Ascending aorta (tissue), 2 donors: ENCODE results near the gene ABLIM2. TPM values are rescaled to one million over a fixed set of nuclear protein-coding genes. Genes with fewer than 3 reads are reported as not detected.

Source experiments
- DNase-seq, 2 donors: peaks; one replicate each; pipeline ENCODE4 v3.0.0-alpha.2; 2019; ENCODE audit warnings: low spot score in 2 of 2
- H3K27ac ChIP-seq, 2 donors: fragments of 200-600 bp; sonication (generic); one replicate each; pipeline ENCODE4 v1.5.1; 2016 to 2017; ENCODE audit warnings: mild to moderate bottlenecking in 1 of 2
- H3K27me3 ChIP-seq: fragments of 200-600 bp; sonication (generic); one replicate; pipeline ENCODE4 v1.5.1; 2017
- H3K36me3 ChIP-seq, 2 donors: fragments of 200-600 bp; sonication (generic); one replicate each; pipeline ENCODE4 v1.5.1; 2016
- H3K4me1 ChIP-seq, 2 donors: fragments of 200-600 bp; sonication (generic); one replicate each; pipeline ENCODE4 v1.5.1; 2016 to 2017; ENCODE audit warnings: mild to moderate bottlenecking in 1 of 2
- H3K4me3 ChIP-seq, 2 donors: fragments of 200-600 bp; sonication (generic); one replicate each; pipeline ENCODE4 v1.5.1; 2016 to 2017; ENCODE audit warnings: mild to moderate bottlenecking in 1 of 2
- H3K9me3 ChIP-seq, 2 donors: fragments of 200-600 bp; sonication (generic); one replicate each; pipeline ENCODE4 v1.5.1; 2016
- CTCF ChIP-seq, 3 experiments: fragments of 200-600 bp in 2 of 3; fragments of 450-650 bp in 1 of 3; sonication (generic) in 2 of 3; IDR thresholded peaks; one replicate each; pipeline ENCODE4 v1.5.1; 2016 to 2019; ENCODE audit warnings: antibody characterized with exemption in 3 of 3, mild to moderate bottlenecking in 1 of 3, moderate library complexity in 1 of 3
- intact Hi-C: fragments of 100-400 bp; cut with DNase I; formaldehyde crosslinking; loops from one replicate; pipeline ENCODE4 v1.15.1; 2023
- total RNA-seq: library from RNA; depleted of rRNA; stranded (reverse); fragments of >200 nt; gene quantifications from one replicate; pipeline ENCODE4 v1.1.0, GENCODE V29; 2016

ABLIM2 gene
- total RNA-seq, 1 donor from 2014 or later: 30.8 TPM

DNA sequence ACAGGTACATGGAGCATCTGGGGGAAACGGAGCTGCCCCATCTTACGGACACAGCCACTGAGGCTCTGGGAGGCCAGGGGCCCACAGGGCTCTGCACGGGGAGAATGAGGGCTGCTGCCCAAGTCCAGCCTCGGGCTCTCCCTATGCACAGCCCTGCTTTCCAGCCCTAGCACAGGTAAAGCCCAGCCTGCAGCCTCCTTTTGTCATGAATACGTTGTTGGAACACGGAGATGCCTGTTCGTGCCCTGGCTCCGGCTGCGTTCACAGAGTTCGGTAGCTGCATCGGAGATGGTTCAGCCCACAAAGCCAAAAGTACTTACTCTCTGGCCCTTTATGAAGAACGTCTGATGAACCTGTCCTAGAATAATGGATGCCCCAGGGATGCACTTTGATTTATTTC, 150.2 kb downstream of the ABLIM2 start:
- H3K4me1 ChIP-seq: no peaks in the 10 kb centered on the region
- H3K27me3 ChIP-seq: no peaks in the 10 kb centered on the region
- no peak for DNase-seq
- TF ChIP-seq CTCF (IDR thresholded peaks at IDR 0.05): no peak
- H3K9me3 ChIP-seq: no peaks in the 10 kb centered on the region
- no peak overlapping the region for H3K4me3 ChIP-seq
- intact Hi-C loops: no loop called here
- no peak overlapping the region for H3K27ac ChIP-seq
- peaks cover 4 to 30% of the 10 kb centered on the region in 2 donors for H3K36me3 ChIP-seq

DNA sequence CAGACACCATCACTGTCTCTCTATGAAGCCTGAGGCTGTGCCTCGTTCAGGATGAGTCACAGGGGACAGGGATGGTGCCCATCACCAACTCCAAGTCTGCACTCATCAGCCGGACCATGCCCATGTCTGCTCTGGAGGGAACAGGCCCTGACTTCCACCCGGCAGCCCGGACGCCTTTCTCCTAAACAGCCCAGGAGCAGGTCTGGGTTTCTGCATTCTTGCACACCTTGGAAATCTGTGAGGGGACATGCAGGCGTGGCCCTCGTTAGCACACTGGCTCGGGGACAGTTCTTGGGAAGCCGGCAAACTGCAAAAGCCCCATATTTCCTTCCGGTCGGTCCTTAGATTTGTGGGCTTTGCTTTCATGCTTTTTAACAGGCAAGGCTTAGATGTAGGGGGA, 151.0 kb downstream of the ABLIM2 start:
- no peak for DNase-seq
- Histone ChIP-seq H3K9me3 (no peaks in the 10 kb centered on the region), H3K4me1 (no peaks in the 10 kb centered on the region), H3K27me3 (no peaks in the 10 kb centered on the region), H3K36me3 (peaks cover 4 to 30% of the 10 kb centered on the region in 2 donors), H3K4me3 (no peak overlapping the region), H3K27ac (no peak overlapping the region)
- intact Hi-C loops: no loop called here
- TF ChIP-seq CTCF (IDR thresholded peaks at IDR 0.05): no peak

GRCh38 chr4:8006471-8006870, 152.1 kb downstream of the ABLIM2 start:
- Histone ChIP-seq H3K4me1 (no peaks in the 10 kb centered on the region), H3K27ac (no peak overlapping the region), H3K4me3 (no peak overlapping the region), H3K27me3 (no peaks in the 10 kb centered on the region), H3K9me3 (no peaks in the 10 kb centered on the region), H3K36me3 (peaks cover 4 to 30% of the 10 kb centered on the region in 2 donors)
- no peak for DNase-seq
- TF ChIP-seq CTCF (IDR thresholded peaks at IDR 0.05): no peak
- intact Hi-C loops: no loop called here

DNA sequence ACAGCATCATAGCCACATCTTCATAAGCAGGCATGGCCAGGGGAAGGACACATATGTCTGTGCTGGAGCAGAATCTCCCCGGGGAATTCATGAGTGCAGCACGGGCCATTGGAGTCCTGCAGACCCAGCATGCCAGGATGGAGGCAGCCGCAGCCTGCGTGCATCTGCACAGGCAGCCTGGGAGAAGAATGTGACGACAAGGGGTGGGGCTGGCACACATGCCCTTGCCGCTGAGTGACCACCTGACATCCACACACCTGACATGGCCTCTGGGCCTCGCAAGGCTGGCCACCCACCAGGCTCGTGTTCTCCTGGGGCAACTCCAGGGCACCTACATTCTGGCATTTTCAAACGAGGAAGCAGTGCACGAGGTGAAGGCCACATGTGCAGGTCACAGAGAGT, 152.8 kb downstream of the ABLIM2 start:
- no peak overlapping the region for H3K4me3 ChIP-seq
- intact Hi-C loops: no loop called here
- TF ChIP-seq CTCF (IDR thresholded peaks at IDR 0.05): no peak
- H3K4me1 ChIP-seq: no peaks in the 10 kb centered on the region
- H3K36me3 ChIP-seq: peaks cover 4 to 30% of the 10 kb centered on the region in 2 donors
- H3K27ac ChIP-seq: no peak overlapping the region
- H3K27me3 ChIP-seq: no peaks in the 10 kb centered on the region
- H3K9me3 ChIP-seq: no peaks in the 10 kb centered on the region
- DNase-seq: no peak

DNA sequence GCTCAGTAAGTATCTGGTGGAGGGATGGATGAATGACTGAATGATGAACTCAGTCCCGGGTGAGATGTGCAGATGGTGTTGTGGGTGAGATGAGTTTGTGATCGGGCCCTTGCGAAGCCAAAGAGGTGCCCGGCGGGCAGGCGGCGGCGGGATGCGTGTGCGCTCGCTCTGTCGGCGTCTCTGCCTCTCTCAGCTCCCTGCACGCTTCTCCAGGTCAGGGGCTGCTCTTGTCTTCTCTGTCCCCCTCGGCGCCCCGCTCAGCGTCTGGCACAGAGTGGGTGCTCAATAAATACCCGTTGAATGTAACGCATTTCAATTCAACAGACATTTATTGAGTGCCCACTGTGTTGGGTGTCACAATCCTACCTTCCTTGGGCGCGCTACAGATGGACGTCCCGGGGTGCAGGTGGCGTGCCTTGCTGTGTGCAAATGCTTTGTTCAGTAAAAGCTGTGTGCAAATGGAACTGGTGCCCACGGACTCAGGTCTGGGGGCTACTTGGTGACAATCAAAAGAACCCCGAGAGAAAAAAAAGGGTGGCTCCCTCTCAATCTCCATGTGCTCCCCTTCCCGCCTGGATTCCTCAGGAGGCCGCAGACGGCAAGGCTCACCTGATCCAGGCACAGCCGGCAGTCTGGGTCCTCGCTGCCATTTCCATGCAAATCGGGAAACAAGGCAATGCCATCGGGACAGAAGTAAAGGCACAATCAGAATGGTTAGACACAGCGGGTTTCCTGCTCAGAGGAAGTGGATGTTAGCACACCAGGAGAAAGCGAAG, 153.4 kb downstream of the ABLIM2 start:
- H3K27ac ChIP-seq: no peak overlapping the region
- no peaks in the 10 kb centered on the region for H3K27me3 ChIP-seq
- no peak for DNase-seq
- no peaks in the 10 kb centered on the region for H3K4me1 ChIP-seq
- TF ChIP-seq CTCF (IDR thresholded peaks at IDR 0.05): no peak
- no peaks in the 10 kb centered on the region for H3K9me3 ChIP-seq
- intact Hi-C loops: no loop called here
- no peak overlapping the region for H3K4me3 ChIP-seq
- H3K36me3 ChIP-seq: peaks cover 4 to 30% of the 10 kb centered on the region in 2 donors
